IMR-90 (cell line): ENCODE measurements around the gene ARHGAP21. TPM values are rescaled to one million over a fixed set of nuclear protein-coding genes. Genes with fewer than 3 reads are reported as not detected.

Experiments
- ATAC-seq: fragments of 200-7000 bp; cut with Tn5 transposase; 2 replicates; pipeline ENCODE4 v1.9.1; 2020; ENCODE audit warnings: low read depth, mild to moderate bottlenecking, moderate library complexity
- BruUV-seq: library from RNA; stranded (reverse); fragments of 400-500 nt; replicated peaks from 2 replicates; lab custom pipeline; 2021; lab: Mats Ljungman, UMichigan
- CTCF ChIA-PET: fragments of 300-600 bp; formaldehyde crosslinking; extraction: SDS; loops from one replicate; lab custom pipeline; 2021; ENCODE audit warnings: antibody characterized with exemption; lab: Yijun Ruan, JAX
- POLR2A ChIA-PET: fragments of 300-600 bp; sonication (Branson Sonifier 250); formaldehyde crosslinking; loops from one replicate; lab custom pipeline; 2022; ENCODE audit warnings: antibody characterized with exemption; ENCODE audit not compliant: unreplicated experiment; lab: Charles Lee
- DNase-seq: peaks from one replicate; pipeline ENCODE4 v3.0.0; 2013
- H2AFZ ChIP-seq: replicated peaks from 2 replicates; pipeline ENCODE3; 2013; ENCODE audit warnings: low read length, mild to moderate bottlenecking; ENCODE audit not compliant: poor library complexity
- H2AK5ac ChIP-seq: 2 replicates; pipeline ENCODE4 v1.6.1; 2013; ENCODE audit warnings: low read depth, low read length, inconsistent platforms
- H2AK9ac ChIP-seq: replicated peaks from 2 replicates; pipeline ENCODE3; 2013; ENCODE audit warnings: mild to moderate bottlenecking, low read depth, low read length, moderate library complexity; ENCODE audit not compliant: poor library complexity
- H2BK120ac ChIP-seq: 2 replicates; pipeline ENCODE4 v1.6.1; 2013; ENCODE audit warnings: low read depth, low read length, inconsistent platforms
- H2BK15ac ChIP-seq: 3 replicates; pipeline ENCODE4 v1.6.1; 2013; ENCODE audit warnings: low read depth, low read length, inconsistent platforms
- H2BK20ac ChIP-seq: 2 replicates; pipeline ENCODE4 v1.6.1; 2013; ENCODE audit warnings: low read depth, mild to moderate bottlenecking, inconsistent platforms, low read length, moderate library complexity
- H2BK5ac ChIP-seq: 2 replicates; pipeline ENCODE4 v1.6.1; 2013; ENCODE audit warnings: mild to moderate bottlenecking, low read depth, low read length, inconsistent platforms; ENCODE audit not compliant: poor library complexity, severe bottlenecking
- H3K14ac ChIP-seq: replicated peaks from 2 replicates; pipeline ENCODE4 v1.6.1; 2013; ENCODE audit warnings: low read depth, low read length, inconsistent platforms
- H3K18ac ChIP-seq: 2 replicates; pipeline ENCODE4 v1.6.1; 2013; ENCODE audit warnings: low read depth, low read length, control low read depth
- H3K23ac ChIP-seq: 2 replicates; pipeline ENCODE4 v1.6.1; 2013; ENCODE audit warnings: low read depth, low read length, inconsistent platforms
- H3K27ac ChIP-seq: 2 replicates; pipeline ENCODE4 v1.5.1; 2013; ENCODE audit warnings: mild to moderate bottlenecking, control low read depth, low read length; ENCODE audit not compliant: insufficient read depth
- H3K27me3 ChIP-seq: 2 replicates; pipeline ENCODE4 v1.6.1; 2013; ENCODE audit warnings: low read length; ENCODE audit not compliant: control insufficient read depth, insufficient read depth
- H3K36me3 ChIP-seq: 2 replicates; pipeline ENCODE4 v1.6.1; 2013; ENCODE audit warnings: low read length, mixed read lengths; ENCODE audit not compliant: control insufficient read depth, insufficient read depth
- H3K4ac ChIP-seq: 2 replicates; pipeline ENCODE4 v1.6.1; 2013; ENCODE audit warnings: low read depth, low read length, inconsistent platforms
- H3K4me1 ChIP-seq: 2 replicates; pipeline ENCODE4 v1.6.1; 2013; ENCODE audit warnings: low read length, mixed read lengths; ENCODE audit not compliant: control insufficient read depth, insufficient read depth
- H3K4me2 ChIP-seq: 2 replicates; pipeline ENCODE4 v1.6.1; 2013; ENCODE audit warnings: low read depth, mild to moderate bottlenecking, control low read depth, low read length, moderate library complexity
- H3K4me3 ChIP-seq: 2 replicates; pipeline ENCODE4 v1.5.1; 2013; ENCODE audit warnings: low read depth, mild to moderate bottlenecking, control low read depth, low read length, moderate library complexity; ENCODE audit not compliant: insufficient read depth
- H3K56ac ChIP-seq: 2 replicates; pipeline ENCODE4 v1.6.1; 2013; ENCODE audit warnings: low read length, inconsistent platforms; ENCODE audit not compliant: insufficient read depth; ENCODE audit errors: extremely low read depth
- H3K79me1 ChIP-seq, 2 experiments: 2 replicates each; pipeline ENCODE4 v1.6.1; 2013; ENCODE audit warnings: low read length in 2 of 2, inconsistent platforms in 1 of 2, low read depth in 1 of 2
- H3K9ac ChIP-seq: 2 replicates; pipeline ENCODE4 v1.6.1; 2013; ENCODE audit warnings: low read depth, low read length, control low read depth
- H3K9me1 ChIP-seq: 2 replicates; pipeline ENCODE4 v1.6.1; 2013; ENCODE audit warnings: low read length, inconsistent platforms; ENCODE audit not compliant: insufficient read depth
- H3K9me3 ChIP-seq: 2 replicates; pipeline ENCODE4 v1.6.1; 2013; ENCODE audit warnings: low read length; ENCODE audit not compliant: control insufficient read depth, insufficient read depth
- H4K20me1 ChIP-seq: 2 replicates; pipeline ENCODE4 v1.6.1; 2013; ENCODE audit warnings: low read length, inconsistent platforms; ENCODE audit not compliant: insufficient read depth
- H4K5ac ChIP-seq: 2 replicates; pipeline ENCODE4 v1.6.1; 2013; ENCODE audit warnings: mild to moderate bottlenecking, low read depth, low read length, control low read depth
- H4K8ac ChIP-seq, 2 experiments: 2 replicates each; pipeline ENCODE4 v1.6.1; 2013; ENCODE audit warnings: low read depth in 2 of 2, low read length in 2 of 2, control low read depth in 1 of 2, inconsistent platforms in 1 of 2
- H4K91ac ChIP-seq: 2 replicates; pipeline ENCODE4 v1.6.1; 2013; ENCODE audit warnings: low read depth, low read length, inconsistent platforms; ENCODE audit not compliant: insufficient read depth
- BHLHE40 ChIP-seq: fragments of 150-350 bp; IDR thresholded peaks from 2 replicates; pipeline ENCODE4 v1.6.1; 2016; ENCODE audit warnings: mild to moderate bottlenecking, low read depth, low read length
- CEBPB ChIP-seq: IDR thresholded peaks from 2 replicates; pipeline ENCODE4 v1.6.1; 2012; ENCODE audit warnings: low read depth, low read length, improper control_type of control experiment
- CHD1 ChIP-seq: IDR thresholded peaks from 2 replicates; pipeline ENCODE4 v1.6.1; 2012; ENCODE audit warnings: low read depth, low read length, improper control_type of control experiment
- ELK1 ChIP-seq: fragments of 150-350 bp; IDR thresholded peaks from 2 replicates; pipeline ENCODE4 v1.6.1; 2016; ENCODE audit warnings: low read depth, mild to moderate bottlenecking, low read length, moderate library complexity, borderline replicate concordance
- MXI1 ChIP-seq: IDR thresholded peaks from 2 replicates; pipeline ENCODE4 v1.6.1; 2012; ENCODE audit warnings: low read depth, mild to moderate bottlenecking, low read length, moderate library complexity, borderline replicate concordance
- NFE2L2 ChIP-seq: fragments of 150-350 bp; IDR thresholded peaks from 2 replicates; pipeline ENCODE4 v1.6.1; 2016; ENCODE audit warnings: low read depth, mild to moderate bottlenecking, low read length
- POLR2A ChIP-seq: IDR thresholded peaks from 2 replicates; pipeline ENCODE4 v1.6.1; 2012; ENCODE audit warnings: mild to moderate bottlenecking, low read depth, low read length
- RAD21 ChIP-seq: IDR thresholded peaks from 2 replicates; pipeline ENCODE4 v1.6.1; 2012; ENCODE audit warnings: low read length, improper control_type of control experiment
- RCOR1 ChIP-seq: IDR thresholded peaks from 2 replicates; pipeline ENCODE4 v1.6.1; 2012; ENCODE audit warnings: mild to moderate bottlenecking, low read length, improper control_type of control experiment; ENCODE audit not compliant: insufficient replicate concordance
- RFX5 ChIP-seq: IDR thresholded peaks from 2 replicates; pipeline ENCODE4 v1.8.0; 2012; ENCODE audit warnings: low read depth, mild to moderate bottlenecking, low read length, moderate library complexity
- SMC3 ChIP-seq: fragments of 150-350 bp; IDR thresholded peaks from 2 replicates; pipeline ENCODE4 v1.6.1; 2016; ENCODE audit warnings: low read depth, mild to moderate bottlenecking, antibody characterized with exemption, low read length, moderate library complexity
- WGBS, 2 experiments: methylation state at CpG; one replicate each; pipeline versions ENCODE4 v1.1.5 to v1.1.7; 2013; ENCODE audit warnings: missing lambda C conversion rate in 2 of 2; ENCODE audit not compliant: insufficient read length in 1 of 2; ENCODE audit errors: extremely low coverage in 2 of 2; 5-methylcytosine and 5-hydroxymethylcytosine counted together
- dilution Hi-C: fragments of 300-500 bp; cut with HindIII; formaldehyde crosslinking; loops from one replicate; pipeline ENCODE4 v1.14.3; 2018; ENCODE audit warnings: low sequenced_read_pairs; ENCODE audit not compliant: unreplicated experiment
- in situ Hi-C: fragments of 300-500 bp; cut with MboI; formaldehyde crosslinking; loops from 3 replicates; pipeline ENCODE4 v1.14.3; 2019; ENCODE audit warnings: low sequenced_read_pairs, inconsistent platforms, mixed read lengths
- intact Hi-C: fragments of 100-400 bp; cut with micrococcal nuclease; formaldehyde crosslinking; loops from 2 replicates; pipeline ENCODE4 v1.10.0; 2022
- polyA plus RNA-seq, 3 experiments: library from polyadenylated mRNA; depleted of rRNA; stranded (reverse); fragments of >200 nt; gene quantifications; 2 replicates each; pipeline ENCODE4 v1.2.3, GENCODE V29; 2012; ENCODE audit warnings: low replicate concordance in 1 of 3
- total RNA-seq: library from RNA; depleted of rRNA; stranded (reverse); fragments of >200 nt; gene quantifications from 2 replicates; pipeline ENCODE4 v1.2.3, GENCODE V29; 2012
- TF ChIP-seq, protein P1 (sequence below): conservative IDR thresholded peaks from 2 replicates; pipeline ENCODE4 v1.5.1; 2012; ENCODE audit warnings: mild to moderate bottlenecking, low read depth, low read length, improper control_type of control experiment
- TF ChIP-seq, protein P2 (sequence below): fragments of 150-350 bp; IDR thresholded peaks from 2 replicates; pipeline ENCODE4 v1.6.1; 2017; ENCODE audit warnings: mild to moderate bottlenecking, antibody characterized with exemption, low read length, low read depth

Gene ARHGAP21
- total and polyA plus RNA-seq, 2 of the 4 experiments (the other 2 are of a cell fraction), result 43.3 to 94.3 TPM

DNA sequence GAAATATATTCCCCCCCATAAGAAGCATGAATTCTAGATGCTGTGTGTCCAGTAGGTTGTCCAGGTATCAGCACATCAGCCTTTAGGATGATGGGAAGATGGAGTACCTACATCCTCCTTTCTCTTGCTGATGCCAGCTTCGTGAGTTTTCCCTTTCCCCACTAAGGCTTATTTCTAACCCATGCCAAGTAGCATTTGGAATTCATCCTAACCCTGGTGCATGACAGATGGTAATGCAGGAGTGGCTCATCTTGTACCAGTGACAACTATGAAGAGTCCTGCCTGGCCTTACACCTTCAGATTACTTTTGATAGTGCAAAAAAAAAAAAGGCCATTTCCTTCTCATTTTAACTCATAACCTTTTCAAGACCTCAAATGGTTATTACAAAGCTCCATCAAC is 58.7 kb downstream of the ARHGAP21 start:
- BruUV-seq, result no TSS peak
- dilution Hi-C loops (no loop called here), in situ Hi-C loops (no loop called here), intact Hi-C loops (no loop called here)
- peaks cover 5% of the 10 kb centered on the region for H3K9me1 ChIP-seq
- WGBS, 2 experiments, result no CpG with 5 or more reads among the region's 1 CpG
- H3K79me1 ChIP-seq, result peaks cover 16 to 42% of the 10 kb centered on the region in 2 experiments
- TF ChIP-seq MXI1 (no peak), ELK1 (no peak), NFE2L2 (no peak), CEBPB (no peak), RFX5 (no peak), RAD21 (no peak), RCOR1 (no peak), SMC3 (no peak), CHD1 (no peak), BHLHE40 (no peak), POLR2A (no peak)
- TF ChIP-seq, protein P1, sequence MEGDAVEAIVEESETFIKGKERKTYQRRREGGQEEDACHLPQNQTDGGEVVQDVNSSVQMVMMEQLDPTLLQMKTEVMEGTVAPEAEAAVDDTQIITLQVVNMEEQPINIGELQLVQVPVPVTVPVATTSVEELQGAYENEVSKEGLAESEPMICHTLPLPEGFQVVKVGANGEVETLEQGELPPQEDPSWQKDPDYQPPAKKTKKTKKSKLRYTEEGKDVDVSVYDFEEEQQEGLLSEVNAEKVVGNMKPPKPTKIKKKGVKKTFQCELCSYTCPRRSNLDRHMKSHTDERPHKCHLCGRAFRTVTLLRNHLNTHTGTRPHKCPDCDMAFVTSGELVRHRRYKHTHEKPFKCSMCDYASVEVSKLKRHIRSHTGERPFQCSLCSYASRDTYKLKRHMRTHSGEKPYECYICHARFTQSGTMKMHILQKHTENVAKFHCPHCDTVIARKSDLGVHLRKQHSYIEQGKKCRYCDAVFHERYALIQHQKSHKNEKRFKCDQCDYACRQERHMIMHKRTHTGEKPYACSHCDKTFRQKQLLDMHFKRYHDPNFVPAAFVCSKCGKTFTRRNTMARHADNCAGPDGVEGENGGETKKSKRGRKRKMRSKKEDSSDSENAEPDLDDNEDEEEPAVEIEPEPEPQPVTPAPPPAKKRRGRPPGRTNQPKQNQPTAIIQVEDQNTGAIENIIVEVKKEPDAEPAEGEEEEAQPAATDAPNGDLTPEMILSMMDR, result no peak
- TF ChIP-seq, protein P2, sequence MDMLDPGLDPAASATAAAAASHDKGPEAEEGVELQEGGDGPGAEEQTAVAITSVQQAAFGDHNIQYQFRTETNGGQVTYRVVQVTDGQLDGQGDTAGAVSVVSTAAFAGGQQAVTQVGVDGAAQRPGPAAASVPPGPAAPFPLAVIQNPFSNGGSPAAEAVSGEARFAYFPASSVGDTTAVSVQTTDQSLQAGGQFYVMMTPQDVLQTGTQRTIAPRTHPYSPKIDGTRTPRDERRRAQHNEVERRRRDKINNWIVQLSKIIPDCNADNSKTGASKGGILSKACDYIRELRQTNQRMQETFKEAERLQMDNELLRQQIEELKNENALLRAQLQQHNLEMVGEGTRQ, result no peak
- peaks cover 18% of the 10 kb centered on the region for H3K36me3 ChIP-seq
- ATAC-seq (no peak), DNase-seq (no peak)
- H3K27ac ChIP-seq, result no peak overlapping the region
- H4K20me1 ChIP-seq, result peaks cover 5% of the 10 kb centered on the region
- H4K91ac ChIP-seq, result no peak overlapping the region
- H2BK15ac ChIP-seq, result no peak overlapping the region
- ChIA-PET POLR2A (no interaction called here), CTCF (interaction anchor here (0.6 to 0.7 kb wide), 3 partner anchors 28 to 1547 kb away, joined by 4 to 6 read pairs (median 4); no protein-coding TSS in a partner anchor)
- no peak overlapping the region for H3K4me2 ChIP-seq
- H4K5ac ChIP-seq, result no peak overlapping the region
- H3K23ac ChIP-seq, result no peak overlapping the region
- no peak overlapping the region for H3K18ac ChIP-seq
- H3K27me3 ChIP-seq, result no peaks in the 10 kb centered on the region
- H3K9ac ChIP-seq, result no peak overlapping the region
- H4K8ac ChIP-seq, result no peak overlapping the region
- H2AK5ac ChIP-seq, result no peak overlapping the region
- H3K4me1 ChIP-seq, result no peaks in the 10 kb centered on the region
- H3K4ac ChIP-seq, result no peak overlapping the region
- no peak overlapping the region for H3K56ac ChIP-seq
- no peak overlapping the region for H3K14ac ChIP-seq
- H2BK5ac ChIP-seq, result no peak overlapping the region
- no peak overlapping the region for H2AFZ ChIP-seq
- no peaks in the 10 kb centered on the region for H3K9me3 ChIP-seq
- H2BK120ac ChIP-seq, result no peak overlapping the region
- no peak overlapping the region for H2AK9ac ChIP-seq
- H3K4me3 ChIP-seq, result no peak overlapping the region
- H2BK20ac ChIP-seq, result no peak overlapping the region
